ENCODE data around the gene INTS7. TPM values are rescaled to one million over a fixed set of nuclear protein-coding genes. Genes with fewer than 3 reads are reported as not detected.
"Not testable (repeated sequence)": the region's sequence is repeated elsewhere in the genome, so short reads cannot be mapped to it uniquely, and the experiment has no call there.

Gene INTS7
- total RNA-seq, 1 experiment from 2014 or later = 36.5 TPM

GRCh38 chr1:212007178-212007577, 28.2 kb downstream of the INTS7 start:
- no peaks in the 10 kb centered on the region for H3K9me3 Mint-ChIP-seq (ENCODE audit: low read depth, unreplicated experiment)
- intact Hi-C loops (cut with micrococcal nuclease; ENCODE audit: unreplicated experiment) = no loop called here
- no peak for DNase-seq
- TF ChIP-seq CTCF (IDR thresholded peaks at IDR 0.05; ENCODE audit: unreplicated experiment) = no peak
- H3K36me3 Mint-ChIP-seq (ENCODE audit: insufficient read depth, unreplicated experiment) = no peaks in the 10 kb centered on the region
- no TSS peak for BruUV-seq (replicated peaks)
- no peaks in the 10 kb centered on the region for H3K4me1 Mint-ChIP-seq (ENCODE audit: low read depth, unreplicated experiment)
- CTCF ChIA-PET = no interaction called here
- no peak overlapping the region for H3K27ac Mint-ChIP-seq (ENCODE audit: unreplicated experiment)
- no peak overlapping the region for H3K4me3 Mint-ChIP-seq (ENCODE audit: low read depth, unreplicated experiment)
- no peaks in the 10 kb centered on the region for H3K27me3 Mint-ChIP-seq (ENCODE audit: unreplicated experiment)

GRCh38 chr1:212004895-212005608, 30.3 kb downstream of the INTS7 start:
- Mint-ChIP-seq H3K27ac (ENCODE audit: unreplicated experiment) (no peak overlapping the region), H3K27me3 (ENCODE audit: unreplicated experiment) (no peaks in the 10 kb centered on the region), H3K9me3 (ENCODE audit: low read depth, unreplicated experiment) (no peaks in the 10 kb centered on the region), H3K4me3 (ENCODE audit: low read depth, unreplicated experiment) (no peak overlapping the region), H3K36me3 (ENCODE audit: insufficient read depth, unreplicated experiment) (peaks cover 7% of the 10 kb centered on the region), H3K4me1 (ENCODE audit: low read depth, unreplicated experiment) (no peaks in the 10 kb centered on the region)
- CTCF ChIA-PET = no interaction called here
- intact Hi-C loops (cut with micrococcal nuclease; ENCODE audit: unreplicated experiment) = no loop called here
- no TSS peak for BruUV-seq (replicated peaks)
- TF ChIP-seq CTCF (IDR thresholded peaks at IDR 0.05; ENCODE audit: unreplicated experiment) = no peak
- no peak for DNase-seq

GRCh38 chr1:212002536-212002935, 32.8 kb downstream of the INTS7 start:
- Mint-ChIP-seq H3K27ac (ENCODE audit: unreplicated experiment) (no peak overlapping the region), H3K4me1 (ENCODE audit: low read depth, unreplicated experiment) (no peaks in the 10 kb centered on the region), H3K36me3 (ENCODE audit: insufficient read depth, unreplicated experiment) (peaks cover 7% of the 10 kb centered on the region), H3K4me3 (ENCODE audit: low read depth, unreplicated experiment) (no peak overlapping the region), H3K9me3 (ENCODE audit: low read depth, unreplicated experiment) (no peaks in the 10 kb centered on the region), H3K27me3 (ENCODE audit: unreplicated experiment) (no peaks in the 10 kb centered on the region)
- TF ChIP-seq CTCF (IDR thresholded peaks at IDR 0.05; ENCODE audit: unreplicated experiment) = no peak
- CTCF ChIA-PET = no interaction called here
- BruUV-seq (replicated peaks) = no TSS peak
- no peak for DNase-seq
- intact Hi-C loops (cut with micrococcal nuclease; ENCODE audit: unreplicated experiment) = no loop called here

GRCh38 chr1:211997426-211997825, 37.9 kb downstream of the INTS7 start:
- H3K27me3 Mint-ChIP-seq (ENCODE audit: unreplicated experiment); H3K4me3 Mint-ChIP-seq (ENCODE audit: low read depth, unreplicated experiment); CTCF ChIA-PET; H3K4me1 Mint-ChIP-seq (ENCODE audit: low read depth, unreplicated experiment); DNase-seq; intact Hi-C loops (cut with micrococcal nuclease; ENCODE audit: unreplicated experiment); BruUV-seq (replicated peaks); H3K9me3 Mint-ChIP-seq (ENCODE audit: low read depth, unreplicated experiment); H3K27ac Mint-ChIP-seq (ENCODE audit: unreplicated experiment): not testable (repeated sequence)
- peaks cover 14% of the 10 kb centered on the region for H3K36me3 Mint-ChIP-seq (ENCODE audit: insufficient read depth, unreplicated experiment)

- no peak for DNase-seq
- intact Hi-C loops (cut with micrococcal nuclease; ENCODE audit: unreplicated experiment) = no loop called here
- H3K36me3 Mint-ChIP-seq (ENCODE audit: insufficient read depth, unreplicated experiment) = peaks cover 5% of the 10 kb centered on the region
- no peak overlapping the region for H3K4me3 Mint-ChIP-seq (ENCODE audit: low read depth, unreplicated experiment)
- no peak overlapping the region for H3K27ac Mint-ChIP-seq (ENCODE audit: unreplicated experiment)
- no peak for TF ChIP-seq CTCF (IDR thresholded peaks at IDR 0.05; ENCODE audit: unreplicated experiment)
- no TSS peak for BruUV-seq (replicated peaks)
- no peaks in the 10 kb centered on the region for H3K9me3 Mint-ChIP-seq (ENCODE audit: low read depth, unreplicated experiment)
- CTCF ChIA-PET = no interaction called here
- no peaks in the 10 kb centered on the region for H3K4me1 Mint-ChIP-seq (ENCODE audit: low read depth, unreplicated experiment)
- no peaks in the 10 kb centered on the region for H3K27me3 Mint-ChIP-seq (ENCODE audit: unreplicated experiment)
Observed at GRCh38 chr1:211991695-211992094, 43.7 kb downstream of the INTS7 start.

Data from Calu3 (cell line).